Neuronal stem cell (in vitro differentiated cells): ENCODE data around the gene SPC24.

Experiments
- DNase-seq: peaks from one replicate; pipeline ENCODE4 v3.0.0-alpha.2; 2013; ENCODE audit warnings: low spot score
- H2AFZ ChIP-seq: one replicate; pipeline ENCODE4 v1.6.1; 2013; ENCODE audit warnings: mild to moderate bottlenecking, low read length, inconsistent platforms
- H2AK5ac ChIP-seq: 2 replicates; pipeline ENCODE4 v1.6.1; 2013; ENCODE audit warnings: low read depth, mild to moderate bottlenecking, inconsistent platforms, low read length, moderate library complexity, mixed read lengths
- H2BK120ac ChIP-seq: 2 replicates; pipeline ENCODE4 v1.6.1; 2013; ENCODE audit warnings: low read depth, mild to moderate bottlenecking, inconsistent platforms, low read length, moderate library complexity, mixed read lengths
- H2BK12ac ChIP-seq: one replicate; pipeline ENCODE4 v1.6.1; 2013; ENCODE audit warnings: low read length, inconsistent platforms
- H2BK15ac ChIP-seq: 2 replicates; pipeline ENCODE4 v1.6.1; 2013; ENCODE audit warnings: mild to moderate bottlenecking, low read length, inconsistent platforms, mixed read lengths
- H2BK5ac ChIP-seq: one replicate; pipeline ENCODE4 v1.6.1; 2013; ENCODE audit warnings: inconsistent platforms, mild to moderate bottlenecking, low read length, moderate library complexity
- H3K14ac ChIP-seq: one replicate; pipeline ENCODE4 v1.6.1; 2013; ENCODE audit warnings: low read length, inconsistent platforms
- H3K18ac ChIP-seq: 2 replicates; pipeline ENCODE4 v1.6.1; 2013; ENCODE audit warnings: low read length, inconsistent platforms
- H3K23ac ChIP-seq: 2 replicates; pipeline ENCODE4 v1.6.1; 2013; ENCODE audit warnings: low read depth, mild to moderate bottlenecking, mixed read lengths, low read length, inconsistent platforms; ENCODE audit not compliant: poor library complexity
- H3K27ac ChIP-seq: replicated peaks from 3 replicates; pipeline ENCODE4 v1.5.1; 2013; ENCODE audit warnings: low read length, inconsistent platforms
- H3K27me3 ChIP-seq, 3 experiments: 2 replicates each; pipeline ENCODE4 v1.6.1; 2013; ENCODE audit warnings: low read length in 3 of 3, mild to moderate bottlenecking in 2 of 3, inconsistent platforms in 1 of 3, low read depth in 1 of 3, mixed read lengths in 1 of 3, moderate library complexity in 1 of 3; ENCODE audit not compliant: control insufficient read depth in 3 of 3, insufficient read depth in 3 of 3
- H3K36me3 ChIP-seq, 2 donors: replicated peaks in 1 of 2; 2 replicates each; pipeline ENCODE4 v1.6.1; 2013; ENCODE audit warnings: low read length in 2 of 2; ENCODE audit not compliant: control insufficient read depth in 2 of 2, insufficient read depth in 2 of 2
- H3K4ac ChIP-seq: 2 replicates; pipeline ENCODE4 v1.6.1; 2013; ENCODE audit warnings: inconsistent platforms, mild to moderate bottlenecking, low read length, moderate library complexity
- H3K4me1 ChIP-seq, 2 donors: 1 replicate in 1 of 2; 2 replicates in 1 of 2; pipeline ENCODE4 v1.6.1; 2013; ENCODE audit warnings: low read length in 2 of 2, low read depth in 1 of 2; ENCODE audit not compliant: control insufficient read depth in 2 of 2, insufficient read depth in 1 of 2
- H3K4me2 ChIP-seq: one replicate; pipeline ENCODE4 v1.6.1; 2013; ENCODE audit warnings: mild to moderate bottlenecking, low read length, inconsistent platforms; ENCODE audit not compliant: insufficient read depth, poor library complexity, severe bottlenecking
- H3K4me3 ChIP-seq, 2 donors: 2 replicates each; pipeline ENCODE4 v1.5.1; 2013; ENCODE audit warnings: low read length in 2 of 2, mild to moderate bottlenecking in 2 of 2, inconsistent platforms in 1 of 2, moderate library complexity in 1 of 2
- H3K79me1 ChIP-seq: one replicate; pipeline ENCODE4 v1.6.1; 2013; ENCODE audit warnings: low read depth, mild to moderate bottlenecking, inconsistent platforms, low read length, moderate library complexity
- H3K9ac ChIP-seq: one replicate; pipeline ENCODE4 v1.6.1; 2013; ENCODE audit warnings: mild to moderate bottlenecking, low read depth, low read length, inconsistent platforms; ENCODE audit not compliant: poor library complexity
- H3K9me3 ChIP-seq, 2 donors: replicated peaks in 1 of 2; 2 replicates each; pipeline versions ENCODE3 to v1.6.1; 2013; ENCODE audit warnings: low read length in 2 of 2, mild to moderate bottlenecking in 2 of 2, inconsistent platforms in 1 of 2, low read depth in 1 of 2, mixed read lengths in 1 of 2, moderate library complexity in 1 of 2; ENCODE audit not compliant: control insufficient read depth in 2 of 2, insufficient read depth in 1 of 2
- H4K8ac ChIP-seq: one replicate; pipeline ENCODE4 v1.6.1; 2013; ENCODE audit warnings: low read depth, mild to moderate bottlenecking, inconsistent platforms, low read length, moderate library complexity
- H4K91ac ChIP-seq: one replicate; pipeline ENCODE4 v1.6.1; 2013; ENCODE audit warnings: low read length, low read depth, mild to moderate bottlenecking, inconsistent platforms; ENCODE audit not compliant: poor library complexity
- WGBS, 2 donors: extraction: QIAGEN DNeasy Blood & Tissue Kit; methylation state at CpG; one replicate each; pipeline ENCODE4 v1.1.7; 2013; ENCODE audit warnings: missing lambda C conversion rate in 2 of 2, mixed read lengths in 1 of 2; ENCODE audit not compliant: insufficient read length in 2 of 2, insufficient replicate concordance in 1 of 2; ENCODE audit errors: extremely low coverage in 2 of 2; 5-methylcytosine and 5-hydroxymethylcytosine counted together

SPC24 gene

GRCh38 chr19:11203194-11204075, 47.9 kb upstream of the SPC24 start:
- no peaks in the 10 kb centered on the region for H3K4me1 ChIP-seq
- no peak overlapping the region for H3K4ac ChIP-seq
- no CpG with 5 or more reads among the region's 17 CpGs for WGBS, 2 donors
- no peak overlapping the region for H3K9ac ChIP-seq
- H4K91ac ChIP-seq: no peak overlapping the region
- H2AFZ ChIP-seq: no peak overlapping the region
- H3K4me3 ChIP-seq: no peak overlapping the region
- H3K27me3 ChIP-seq: no peaks in the 10 kb centered on the region
- no peak overlapping the region for H2BK12ac ChIP-seq
- peaks cover 0 to 55% of the 10 kb centered on the region in 2 donors for H3K36me3 ChIP-seq
- peak overlapping the region; percentile 15 for H3K18ac ChIP-seq
- H3K23ac ChIP-seq: no peak overlapping the region
- no peak overlapping the region for H2BK15ac ChIP-seq
- H2BK5ac ChIP-seq: no peak overlapping the region
- H2BK120ac ChIP-seq: no peak overlapping the region
- H4K8ac ChIP-seq: no peak overlapping the region
- peak; percentile 53 for DNase-seq
- H3K14ac ChIP-seq: no peak overlapping the region
- H2AK5ac ChIP-seq: peak overlapping the region; percentile 7
- H3K9me3 ChIP-seq: no peaks in the 10 kb centered on the region
- H3K79me1 ChIP-seq: no peaks in the 10 kb centered on the region
- no peak overlapping the region for H3K27ac ChIP-seq
- no peak overlapping the region for H3K4me2 ChIP-seq

GRCh38 chr19:11202488-11203193, 47.1 kb upstream of the SPC24 start:
- Histone ChIP-seq H3K4me3 (no peak overlapping the region), H3K14ac (no peak overlapping the region), H4K91ac (no peak overlapping the region), H2AFZ (no peak overlapping the region), H3K23ac (peak overlapping the region; percentile 40), H3K4me2 (no peak overlapping the region), H3K18ac (no peak overlapping the region), H3K9me3 (no peaks in the 10 kb centered on the region), H3K9ac (no peak overlapping the region), H2BK120ac (no peak overlapping the region), H2AK5ac (no peak overlapping the region), H3K4me1 (peaks cover 0 to 2% of the 10 kb centered on the region in 2 donors), H3K4ac (no peak overlapping the region), H4K8ac (no peak overlapping the region), H3K79me1 (no peaks in the 10 kb centered on the region), H2BK12ac (no peak overlapping the region), H2BK5ac (no peak overlapping the region), H2BK15ac (no peak overlapping the region), H3K27me3 (no peaks in the 10 kb centered on the region), H3K36me3 (peaks cover 0 to 55% of the 10 kb centered on the region in 2 donors), H3K27ac (no peak overlapping the region)
- no CpG with 5 or more reads among the region's 20 CpGs for WGBS, 2 donors
- DNase-seq: no peak

GRCh38 chr19:11201791-11202190, 46.2 kb upstream of the SPC24 start:
- Histone ChIP-seq H3K27me3 (no peaks in the 10 kb centered on the region), H3K9me3 (no peaks in the 10 kb centered on the region), H2BK15ac (no peak overlapping the region), H3K4ac (no peak overlapping the region), H3K27ac (no peak overlapping the region), H3K9ac (no peak overlapping the region), H3K23ac (peak overlapping the region; percentile 85), H2AK5ac (no peak overlapping the region), H3K4me3 (no peak overlapping the region), H4K91ac (no peak overlapping the region), H2AFZ (no peak overlapping the region), H3K79me1 (no peaks in the 10 kb centered on the region), H3K18ac (no peak overlapping the region), H4K8ac (no peak overlapping the region), H2BK120ac (no peak overlapping the region), H3K4me2 (no peak overlapping the region), H2BK5ac (no peak overlapping the region), H3K4me1 (peaks cover 0 to 2% of the 10 kb centered on the region in 2 donors), H2BK12ac (no peak overlapping the region), H3K36me3 (peaks cover 0 to 55% of the 10 kb centered on the region in 2 donors), H3K14ac (no peak overlapping the region)
- no peak for DNase-seq
- WGBS, 2 donors: no CpG with 5 or more reads among the region's 24 CpGs

GRCh38 chr19:11200931-11201330, 45.3 kb upstream of the SPC24 start:
- Histone ChIP-seq H4K91ac (no peak overlapping the region), H3K36me3 (peaks cover 0 to 51% of the 10 kb centered on the region in 2 donors)

More at GRCh38 chr19:11200931-11201330, 45.3 kb upstream of the SPC24 start:
- Histone ChIP-seq H3K27me3 (no peaks in the 10 kb centered on the region), H2AFZ (no peak overlapping the region), H3K27ac (no peak overlapping the region), H2BK15ac (no peak overlapping the region), H3K23ac (no peak overlapping the region), H3K4me1 (peaks cover 0 to 4% of the 10 kb centered on the region in 2 donors), H2AK5ac (peak overlapping the region; percentile 70), H3K4ac (no peak overlapping the region), H3K9me3 (no peaks in the 10 kb centered on the region), H2BK120ac (no peak overlapping the region), H2BK5ac (peak overlapping the region; percentile 13), H2BK12ac (no peak overlapping the region), H3K14ac (no peak overlapping the region), H3K4me2 (no peak overlapping the region), H3K4me3 (no peak overlapping the region), H3K79me1 (no peaks in the 10 kb centered on the region), H3K18ac (peak overlapping the region; percentile 28), H4K8ac (no peak overlapping the region), H3K9ac (no peak overlapping the region)
- no CpG with 5 or more reads among the region's 9 CpGs for WGBS, 2 donors
- no peak for DNase-seq
